Activated CD4-positive, alpha-beta T cell treated with anti-CD3 and anti-CD28 coated beads, Interleukin-2, Interleukin-6, amounts not matched to agents 100 ng/mL and 50 ng/mL, durations not matched to agents 16 hours and 8 hours (primary cell): Measurements from ENCODE around the gene NT5C1B.

ENCODE experiments used
- DNase-seq: peaks from one replicate; pipeline ENCODE4 v3.0.0-alpha.2; 2020

Gene NT5C1B

GRCh38 chr2:18598848-18599484 is 9.6 kb upstream of the NT5C1B start:
- no peak for DNase-seq

GRCh38 chr2:18597618-18598017 is 8.2 kb upstream of the NT5C1B start:
- DNase-seq = no peak

- no peak for DNase-seq
These were observed 7.6 kb upstream of the NT5C1B start for GRCh38 chr2:18596993-18597392.

GRCh38 chr2:18593496-18593895 is 4.1 kb upstream of the NT5C1B start:
- no peak for DNase-seq

GRCh38 chr2:18592372-18592771 is 3.0 kb upstream of the NT5C1B start:
- no peak for DNase-seq

GRCh38 chr2:18588802-18589201 is 567 bp downstream of the NT5C1B start:
- no peak for DNase-seq

GRCh38 chr2:18588049-18588448 is 1.3 kb downstream of the NT5C1B start:
- no peak for DNase-seq

GRCh38 chr2:18585526-18585925 is 3.8 kb downstream of the NT5C1B start:
- no peak for DNase-seq

GRCh38 chr2:18584608-18584954 is 4.8 kb downstream of the NT5C1B start:
- DNase-seq = no peak

GRCh38 chr2:18583905-18584607 is 5.3 kb downstream of the NT5C1B start:
- DNase-seq = no peak

- no peak for DNase-seq
These were observed 8.8 kb downstream of the NT5C1B start for GRCh38 chr2:18580606-18581005.

- DNase-seq = no peak
These were observed 11.3 kb downstream of the NT5C1B start for GRCh38 chr2:18578033-18578432.

GRCh38 chr2:18566145-18566769 is 23.1 kb downstream of the NT5C1B start:
- no peak for DNase-seq

- DNase-seq = no peak
These were observed 28.6 kb downstream of the NT5C1B start for GRCh38 chr2:18560797-18561085.

- DNase-seq = peak; percentile 94
These were observed 29.2 kb downstream of the NT5C1B start, which contains the start of gene RDH14 for GRCh38 chr2:18560031-18560796. Gene RDH14, minus strand, starts transcription at chr2:18560653. Its CDS starts 81 bp downstream, at chr2:18560572.

GRCh38 chr2:18559531-18560030 is 29.8 kb downstream of the NT5C1B start:
- DNase-seq = no peak

GRCh38 chr2:18558458-18558857 is 30.9 kb downstream of the NT5C1B start:
- DNase-seq = no peak

GRCh38 chr2:18557121-18557520 is 32.2 kb downstream of the NT5C1B start:
- DNase-seq = no peak

GRCh38 chr2:18552351-18553077 is 36.9 kb downstream of the NT5C1B start:
- no peak for DNase-seq

GRCh38 chr2:18551623-18552022 is 37.7 kb downstream of the NT5C1B start:
- DNase-seq = no peak

GRCh38 chr2:18551169-18551568 is 38.2 kb downstream of the NT5C1B start:
- no peak for DNase-seq

- no peak for DNase-seq
These were observed 38.9 kb downstream of the NT5C1B start for GRCh38 chr2:18550433-18550832.

- DNase-seq = no peak
These were observed 40.3 kb downstream of the NT5C1B start for GRCh38 chr2:18549083-18549482.
